ENCODE data around the gene CLDN5. TPM values are rescaled to one million over a fixed set of nuclear protein-coding genes. Genes with fewer than 3 reads are reported as not detected.

The CLDN5 gene
- total RNA-seq, 1 donor from 2014 or later = 10.4 TPM

DNA sequence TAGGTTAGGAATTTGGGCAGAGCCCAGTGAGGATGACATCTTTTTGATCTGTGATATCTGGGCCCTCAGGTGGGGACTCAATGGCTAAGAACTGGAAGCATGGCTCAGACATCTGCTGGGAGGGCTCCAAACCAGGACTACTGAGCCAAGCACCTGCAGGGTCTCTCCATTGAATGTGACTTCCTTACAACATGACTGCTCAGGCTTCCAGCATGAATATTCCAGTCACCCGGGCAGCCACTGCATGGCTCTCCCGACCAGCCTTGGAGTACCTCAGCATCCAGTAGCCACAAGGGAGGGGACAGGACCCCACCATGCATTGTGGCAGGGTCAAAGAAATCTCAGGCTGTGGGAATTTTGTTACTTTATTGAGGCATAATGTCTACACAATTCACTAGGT lies 35.9 kb downstream of the CLDN5 start:
- DNase-seq (ENCODE audit: low spot score) = no peak
- no peak for ATAC-seq

DNA sequence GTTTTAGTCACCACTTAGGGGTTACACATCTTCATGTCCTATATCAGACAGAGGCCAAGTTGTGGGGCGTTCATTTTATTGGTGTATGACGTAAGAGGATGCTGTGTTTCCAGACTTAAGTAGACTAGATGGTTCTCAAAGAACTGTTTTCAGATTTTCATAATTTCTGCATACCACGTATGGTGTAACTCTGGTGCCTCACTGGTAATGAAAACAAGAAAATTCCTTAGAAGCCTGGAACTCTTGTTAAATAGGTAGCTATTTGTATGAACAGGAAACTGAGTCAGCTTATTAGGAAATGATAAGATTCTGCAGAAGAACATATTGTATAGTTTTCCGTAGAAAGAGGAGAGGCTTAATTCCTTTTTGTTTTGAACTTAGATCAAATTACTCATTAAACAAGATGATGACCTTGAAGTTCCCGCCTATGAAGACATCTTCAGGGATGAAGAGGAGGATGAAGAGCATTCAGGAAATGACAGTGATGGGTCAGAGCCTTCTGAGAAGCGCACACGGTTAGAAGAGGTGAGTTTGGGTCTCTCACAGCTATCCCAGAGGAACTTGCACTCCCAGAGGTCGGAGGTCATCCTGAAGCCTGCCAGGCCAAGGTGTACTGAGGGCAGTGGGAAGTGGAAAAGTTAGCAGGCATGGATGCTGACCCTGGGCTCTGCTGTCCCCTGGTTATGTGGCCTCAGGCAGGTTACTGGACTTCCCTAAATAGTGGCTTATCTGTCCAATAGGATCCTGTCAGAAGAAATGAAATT lies 40.5 kb downstream of the CLDN5 start:
- ATAC-seq (no peak), DNase-seq (ENCODE audit: low spot score) (no peak)

DNA sequence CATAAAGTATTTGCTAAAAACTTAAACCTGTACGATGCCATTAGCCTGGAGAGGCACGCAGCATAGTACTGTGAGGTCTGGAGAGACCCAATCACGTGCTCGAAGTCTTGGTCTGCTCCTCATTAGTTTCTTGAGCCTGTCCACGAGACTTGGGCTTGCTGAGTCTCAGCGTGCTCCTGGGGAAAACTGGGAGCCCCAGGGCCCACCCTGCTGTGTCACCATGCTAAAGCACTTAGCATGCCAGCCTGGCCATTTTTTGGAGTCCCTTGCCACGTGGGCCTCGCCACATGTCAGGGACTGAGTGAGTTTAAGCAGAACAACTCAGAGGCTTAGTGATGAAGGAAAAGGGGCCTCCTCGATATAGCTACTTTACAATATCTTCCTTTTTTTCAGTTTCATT lies 41.9 kb downstream of the CLDN5 start:
- ATAC-seq (no peak), DNase-seq (ENCODE audit: low spot score) (no peak)

DNA sequence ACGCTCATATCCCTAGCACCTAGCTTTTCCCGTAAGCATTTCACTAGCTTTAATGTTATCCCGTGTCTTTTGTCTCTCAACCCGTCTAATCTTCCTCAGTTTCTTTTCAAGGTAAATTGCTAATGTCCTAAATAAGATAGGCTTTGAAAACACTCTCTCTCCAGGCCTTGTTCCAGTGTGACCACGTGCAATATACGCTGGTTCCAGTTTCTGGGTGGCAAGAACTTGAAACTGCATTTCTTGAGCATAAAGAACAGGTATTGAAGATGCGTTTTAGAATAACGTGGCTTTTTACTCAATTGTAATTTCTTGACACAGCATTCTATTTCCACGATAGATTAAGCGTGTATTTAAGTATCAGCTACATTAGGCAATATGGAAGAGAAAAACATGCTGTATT lies 43.4 kb downstream of the CLDN5 start:
- ATAC-seq = no peak

DNA sequence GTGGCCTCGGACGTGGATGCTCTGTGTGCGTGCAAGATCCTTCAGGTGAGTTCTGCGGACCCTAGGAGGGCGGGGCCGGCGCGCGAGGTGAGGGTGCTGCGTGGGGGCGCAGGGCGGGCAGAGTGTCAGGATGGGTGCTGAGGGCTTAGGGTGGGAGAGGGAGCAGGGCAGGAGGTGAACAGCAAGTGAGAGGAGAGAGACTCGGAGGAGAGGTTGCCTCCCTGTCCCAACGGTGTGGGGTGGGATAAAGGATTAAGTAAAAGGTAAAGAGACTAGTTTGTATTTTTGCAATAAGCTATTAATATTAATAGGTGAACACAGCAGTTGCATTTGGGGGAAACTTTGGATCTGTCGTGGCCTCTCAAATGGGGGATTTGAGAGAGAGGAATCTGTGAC lies 44.0 kb downstream of the CLDN5 start:
- DNase-seq (ENCODE audit: low spot score) (no peak), ATAC-seq (no peak)

More for the DNA sequence above, 43.4 kb downstream of the CLDN5 start:
- no peak for DNase-seq (ENCODE audit: low spot score)

DNA sequence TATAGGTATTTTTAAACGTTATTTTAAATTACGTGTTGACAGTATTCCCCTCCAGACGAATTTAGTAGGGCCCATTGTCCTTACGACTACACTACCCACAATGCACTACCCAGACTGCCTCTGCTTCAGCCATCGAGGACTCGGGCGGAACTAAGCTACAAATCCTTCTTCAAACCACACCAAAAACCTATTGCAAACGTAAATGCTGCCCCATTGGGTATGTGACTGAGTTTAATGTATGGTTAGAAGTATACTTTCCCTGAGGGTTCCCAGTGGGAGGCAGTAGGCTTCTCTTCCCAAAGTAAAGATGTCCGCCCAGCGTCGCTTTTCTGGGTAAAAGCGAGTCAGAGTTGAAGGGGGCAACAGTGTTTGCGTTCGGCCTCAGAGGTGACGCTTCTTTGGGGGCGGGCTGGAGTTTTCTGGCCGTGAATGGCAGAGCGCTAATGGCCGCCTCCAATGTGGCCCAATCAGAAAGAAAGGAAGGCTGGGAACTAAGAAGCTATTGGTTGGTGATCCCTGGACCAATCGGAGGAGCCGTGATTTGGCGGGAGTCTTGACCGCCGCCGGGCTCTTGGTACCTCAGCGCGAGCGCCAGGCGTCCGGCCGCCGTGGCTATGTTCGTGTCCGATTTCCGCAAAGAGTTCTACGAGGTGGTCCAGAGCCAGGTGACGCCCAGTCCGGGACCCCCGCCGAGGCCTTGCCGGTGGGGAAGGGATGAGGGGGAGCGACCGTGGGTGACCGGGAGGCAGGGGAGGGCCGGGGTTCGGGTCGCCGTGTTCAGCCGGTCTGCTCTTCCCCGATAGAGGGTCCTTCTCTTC lies 44.6 kb downstream of the CLDN5 start, which contains the start of gene CDC45:
Gene CDC45 (plus strand): TSS at position 566 of the 818 bp plus-strand sequence. CDS start 49 bp downstream, at position 615.
- peak; percentile 88 for ATAC-seq
- DNase-seq (ENCODE audit: low spot score) = peak; percentile 97

DNA sequence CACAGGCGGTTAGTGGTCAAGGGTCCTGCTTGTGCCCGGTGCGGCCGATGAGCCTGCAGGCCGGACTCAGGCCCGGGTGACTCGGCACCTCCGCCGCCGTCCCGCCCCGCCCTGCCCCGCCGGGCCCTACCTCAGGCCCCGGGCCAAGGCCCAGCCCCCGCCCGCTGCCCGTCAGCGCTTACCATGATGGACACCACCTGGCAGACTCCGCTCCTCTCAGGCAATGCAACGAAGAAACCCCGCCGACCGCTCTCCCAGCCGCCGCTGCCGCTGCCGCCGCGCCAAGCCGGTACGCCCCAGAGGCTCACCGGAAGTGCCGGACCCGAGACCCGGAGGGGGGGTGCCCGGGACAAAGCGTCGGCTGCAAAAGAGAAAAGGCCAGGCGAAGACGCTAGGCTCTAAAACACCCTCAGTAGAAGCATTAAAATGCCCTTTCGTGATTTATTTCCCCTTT lies 45.3 kb downstream of the CLDN5 start, which contains the start of gene UFD1:
Gene UFD1 (minus strand): TSS at position 293 of the 454 bp plus-strand sequence. CDS start 108 bp downstream, at position 185.
- ATAC-seq (peak; percentile 80), DNase-seq (ENCODE audit: low spot score) (peak; percentile 88)

DNA sequence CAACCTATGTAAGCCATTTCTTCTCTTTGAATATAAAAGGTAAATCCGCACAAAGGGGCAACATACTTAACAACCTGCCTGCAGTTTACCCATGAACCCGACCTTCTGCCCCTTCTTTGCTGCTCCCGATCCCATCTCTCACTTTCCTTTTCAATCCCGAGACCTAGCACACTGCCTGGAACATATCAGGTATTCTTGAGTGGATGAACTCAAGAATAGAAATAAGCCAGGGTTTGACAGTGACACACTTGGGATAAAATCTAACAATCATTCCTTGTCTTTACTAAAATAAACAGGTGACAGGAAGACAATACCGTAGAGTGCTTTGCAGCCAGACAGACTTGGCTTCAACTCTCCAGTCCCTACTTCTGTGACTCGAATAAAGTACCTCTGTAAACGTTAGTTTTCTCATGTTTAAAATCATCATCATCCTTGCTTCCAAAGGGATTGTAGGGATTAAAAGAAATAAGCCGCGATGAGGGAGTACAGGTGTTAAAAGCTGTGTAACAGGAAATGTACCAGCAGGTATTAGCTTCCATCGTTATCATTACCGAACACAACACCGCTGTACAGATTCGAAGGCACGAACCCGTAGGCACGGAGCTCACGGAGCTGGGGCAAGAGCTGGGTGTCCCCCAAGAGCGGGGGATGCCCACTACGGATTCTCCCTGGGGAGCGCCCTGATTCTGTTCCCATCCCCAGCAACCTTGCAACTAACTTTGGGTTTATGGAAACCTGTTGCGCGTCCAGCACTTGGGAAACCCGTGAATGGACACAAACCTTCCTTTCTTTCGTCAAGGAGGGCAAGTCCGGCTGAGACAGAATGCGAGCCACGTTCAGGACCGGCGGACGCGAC lies 45.9 kb downstream of the CLDN5 start:
- ATAC-seq = peak; percentile 2
- no peak for DNase-seq (ENCODE audit: low spot score)

DNA sequence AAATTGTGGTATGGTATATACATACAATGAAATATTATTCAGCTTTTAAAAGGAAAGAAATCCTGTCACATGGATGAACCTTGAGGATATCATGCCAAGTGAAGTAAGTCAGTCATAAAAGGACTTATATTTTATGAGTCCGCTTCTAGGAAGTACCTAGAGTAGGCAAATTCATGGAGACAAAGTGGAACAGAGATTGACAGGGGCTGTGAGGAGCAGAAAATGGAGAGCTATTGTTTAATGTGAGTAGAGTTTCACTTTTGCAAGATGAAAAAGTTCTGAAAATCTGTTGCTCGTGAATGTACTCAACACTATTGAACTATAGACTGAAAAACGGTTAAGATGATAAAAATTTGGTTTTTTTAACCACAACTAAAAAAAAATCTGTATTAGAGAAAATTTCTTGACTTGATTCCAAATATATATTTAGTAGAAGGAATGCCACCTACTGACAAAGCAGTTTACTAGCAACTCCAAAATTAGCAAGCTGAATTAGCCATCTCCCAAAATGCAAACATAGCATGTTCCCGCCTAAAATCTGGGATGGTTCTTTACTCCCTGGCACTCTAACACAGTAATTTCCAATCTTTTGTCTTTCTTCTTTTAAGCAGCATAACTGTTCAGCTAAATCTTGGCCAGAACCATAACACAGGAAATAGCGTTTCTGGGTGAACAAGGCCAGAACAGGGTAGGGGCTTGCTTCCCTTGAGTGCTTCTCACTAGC lies 46.7 kb downstream of the CLDN5 start:
- DNase-seq (ENCODE audit: low spot score) = no peak
- no peak for ATAC-seq

DNA sequence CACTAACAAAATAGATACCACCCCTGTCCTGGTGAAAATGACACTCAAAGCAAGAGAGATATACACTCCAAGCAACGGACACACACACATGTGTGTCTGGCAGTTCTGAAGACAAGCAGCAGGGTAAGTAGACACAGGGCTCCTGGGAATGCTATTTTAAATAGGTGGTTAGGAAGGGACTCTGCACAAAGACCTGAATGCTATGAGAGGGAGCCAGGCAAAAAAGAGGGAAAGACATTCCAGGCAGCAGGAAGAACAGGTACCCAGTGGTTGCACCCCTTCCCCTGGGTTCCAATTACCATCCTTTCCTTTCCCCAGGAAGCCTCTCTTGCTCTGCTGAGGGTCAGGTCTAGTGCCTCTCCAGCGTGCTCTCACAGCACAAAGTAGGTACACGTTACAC lies 48.2 kb downstream of the CLDN5 start:
- DNase-seq (ENCODE audit: low spot score) = no peak
- ATAC-seq = no peak

DNA sequence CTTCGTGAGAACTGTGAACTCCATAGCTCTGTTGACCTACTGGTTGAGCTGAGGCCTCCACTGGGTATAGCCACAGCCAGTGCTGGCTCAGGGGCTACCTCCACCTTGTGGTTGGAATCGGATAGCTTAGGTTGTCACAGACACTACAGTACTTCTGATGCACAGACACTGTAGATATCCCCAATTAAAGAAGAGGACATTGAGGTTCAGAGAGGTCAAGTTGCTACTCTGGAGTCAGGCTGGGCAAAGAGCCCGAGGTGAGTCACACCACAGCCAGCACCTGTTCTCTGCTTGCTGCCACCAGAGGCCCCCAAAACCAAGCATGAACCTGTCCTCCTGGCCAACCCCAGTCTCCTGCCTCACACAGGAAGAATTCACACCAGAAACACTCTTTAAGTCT lies 50.6 kb downstream of the CLDN5 start:
- ATAC-seq = no peak

More for the DNA sequence above, 50.6 kb downstream of the CLDN5 start:
- DNase-seq (ENCODE audit: low spot score) = no peak

Other genes starting within 250 kb of the CLDN5 start
- 4.5 TPM for gene CLTCL1, start 232.7 kb downstream of the CLDN5 start, total RNA-seq
- gene HIRA, start 92.7 kb downstream of the CLDN5 start, total RNA-seq = 20.2 TPM
- gene MRPL40, start 91.9 kb downstream of the CLDN5 start, total RNA-seq = 27.8 TPM
- 12.0 TPM for gene C22orf39, start 76.7 kb downstream of the CLDN5 start, total RNA-seq
- 28.4 TPM for gene UFD1, start 45.2 kb downstream of the CLDN5 start, total RNA-seq
- gene CDC45, start 44.5 kb downstream of the CLDN5 start, total RNA-seq = 0.65 TPM
- 1.1 TPM for gene SEPTIN5, start 190.1 kb upstream of the CLDN5 start, total RNA-seq
- 0.75 TPM for gene GP1BB, start 199.1 kb upstream of the CLDN5 start, total RNA-seq
- 0.40 TPM for gene TBX1, start 236.4 kb upstream of the CLDN5 start, total RNA-seq

Data from left lobe of liver (tissue), 2 donors.